HG03025 (cell line): ENCODE measurements around the gene C20orf173.
"Not testable (repeated sequence)": the region's sequence is repeated elsewhere in the genome, so short reads cannot be mapped to it uniquely, and the experiment has no call there.

Source experiments
- ATAC-seq: cut with Tn5 transposase; IDR thresholded peaks from one replicate; pipeline ENCODE4 v1.9.1; 2021; ENCODE audit warnings: mild to moderate bottlenecking, moderate library complexity; ENCODE audit not compliant: unreplicated experiment, low FRiP score

The C20orf173 gene

GRCh38 chr20:35547329-35547728 is 17.9 kb upstream of the C20orf173 start:
- ATAC-seq = no peak

- ATAC-seq = no peak
Observed at GRCh38 chr20:35546127-35546526, 16.7 kb upstream of the C20orf173 start.

DNA sequence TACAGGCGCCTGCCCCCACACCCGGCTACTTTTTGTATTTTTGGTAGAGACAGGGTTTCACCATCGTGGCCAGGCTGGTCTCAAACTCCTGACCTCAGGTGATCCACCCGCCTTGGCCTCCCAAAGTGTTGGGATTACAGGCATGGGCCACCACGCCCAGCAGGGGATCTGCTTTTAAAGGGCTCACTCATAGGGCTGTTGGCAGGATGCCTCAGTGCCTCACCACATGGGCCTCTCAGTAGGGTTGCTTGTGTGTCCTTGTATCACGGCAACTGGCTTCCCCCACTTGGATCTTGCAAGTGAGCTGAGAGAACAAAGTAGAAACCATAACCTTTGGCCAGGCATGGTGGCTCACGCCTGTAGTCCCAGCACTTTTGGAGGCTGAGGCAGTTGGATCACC is 15.5 kb upstream of the C20orf173 start:
- not testable (repeated sequence) for ATAC-seq

- no peak for ATAC-seq
Observed at GRCh38 chr20:35544436-35544835, 15.0 kb upstream of the C20orf173 start.

DNA sequence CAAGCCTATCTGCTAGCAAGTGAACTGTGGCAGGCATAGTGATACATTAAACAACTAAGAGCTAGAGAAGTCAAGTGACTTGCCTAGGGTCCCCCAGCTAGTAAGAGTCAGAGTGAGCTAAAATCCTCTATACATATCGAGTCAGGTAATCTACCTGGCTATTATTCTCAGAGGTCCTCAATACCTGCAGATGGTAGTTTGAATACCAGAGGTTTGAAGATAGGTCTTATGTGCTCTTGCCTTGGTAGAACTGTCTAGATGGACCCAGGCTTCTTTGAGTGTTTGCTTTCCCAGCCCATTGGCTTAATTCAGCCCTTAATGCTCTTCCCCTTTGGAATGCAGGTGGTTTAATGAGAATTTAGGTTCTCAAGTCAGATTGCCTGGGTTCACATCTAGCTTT is 13.5 kb upstream of the C20orf173 start:
- no peak for ATAC-seq

- ATAC-seq = peak; percentile 88
Observed at GRCh38 chr20:35541783-35542662, 12.6 kb upstream of the C20orf173 start, which contains the start of gene ERGIC3. ERGIC3 (plus strand) TSS chr20:35542078; CDS start chr20:35542098, 20 bp downstream.

- ATAC-seq = no peak
Observed at GRCh38 chr20:35541118-35541782, 11.8 kb upstream of the C20orf173 start.

GRCh38 chr20:35539756-35540212 is 10.3 kb upstream of the C20orf173 start:
- no peak for ATAC-seq

DNA sequence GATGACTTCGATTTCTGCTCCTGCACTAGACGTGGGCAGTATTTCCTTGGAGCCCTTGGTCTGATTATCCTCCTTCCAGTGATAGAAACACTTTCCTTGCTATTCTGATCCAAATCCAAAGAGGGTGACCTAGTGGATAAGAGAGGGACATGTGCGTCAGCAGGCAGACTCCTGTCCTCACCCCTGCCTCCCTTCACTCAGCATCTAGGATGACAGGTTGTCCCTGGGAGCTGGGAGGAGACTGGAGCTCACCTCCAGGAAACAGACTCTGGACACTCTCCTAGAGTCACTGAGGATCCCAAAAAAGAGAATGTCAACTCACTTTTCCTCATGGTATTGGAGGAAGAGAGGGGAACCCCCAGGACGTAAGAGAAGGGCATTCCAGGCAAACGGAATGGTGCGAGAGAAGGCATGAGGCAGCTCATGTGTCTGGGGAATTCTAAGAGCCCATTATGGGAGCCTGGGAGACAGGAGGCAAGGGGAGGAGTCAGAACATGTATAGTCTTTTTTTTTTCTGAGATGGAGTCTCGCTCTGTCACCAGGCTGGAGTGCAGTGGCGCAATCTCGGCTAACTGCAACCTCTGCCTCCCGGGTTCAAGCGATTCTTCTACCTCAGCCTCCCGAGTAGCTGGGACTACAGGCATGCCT is 2.2 kb downstream of the C20orf173 start:
- no peak for ATAC-seq

- no peak for ATAC-seq
Observed at GRCh38 chr20:35525639-35526038, 3.8 kb downstream of the C20orf173 start.

DNA sequence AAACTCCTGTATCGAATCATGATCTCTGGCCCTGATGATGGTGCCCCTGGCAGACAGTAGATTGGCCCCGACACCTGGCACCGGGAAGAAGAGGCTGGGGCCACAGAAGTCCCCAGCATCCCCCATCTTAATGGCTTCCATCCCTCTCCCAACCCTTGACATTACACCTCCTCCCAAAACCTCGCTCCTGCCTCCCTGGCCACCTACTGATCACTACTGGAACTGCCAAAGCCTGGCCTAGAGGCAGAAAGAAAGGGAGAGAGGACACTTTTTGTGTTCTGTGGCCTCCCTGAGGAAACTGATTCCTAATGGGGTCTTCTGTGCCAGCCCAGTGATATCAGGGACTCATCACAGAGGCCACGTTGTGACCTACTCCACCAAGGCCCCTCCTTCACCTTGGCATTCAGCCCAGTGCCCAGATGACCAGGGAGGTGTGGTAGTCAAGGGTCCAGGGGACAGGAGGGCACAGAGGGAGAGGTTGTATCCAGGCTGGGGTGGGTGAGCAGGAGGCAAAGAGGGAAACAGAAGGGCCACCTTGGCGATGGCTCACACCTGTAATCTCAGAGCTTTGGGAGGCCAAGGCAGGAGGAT is 6.1 kb downstream of the C20orf173 start:
- ATAC-seq = no peak

DNA sequence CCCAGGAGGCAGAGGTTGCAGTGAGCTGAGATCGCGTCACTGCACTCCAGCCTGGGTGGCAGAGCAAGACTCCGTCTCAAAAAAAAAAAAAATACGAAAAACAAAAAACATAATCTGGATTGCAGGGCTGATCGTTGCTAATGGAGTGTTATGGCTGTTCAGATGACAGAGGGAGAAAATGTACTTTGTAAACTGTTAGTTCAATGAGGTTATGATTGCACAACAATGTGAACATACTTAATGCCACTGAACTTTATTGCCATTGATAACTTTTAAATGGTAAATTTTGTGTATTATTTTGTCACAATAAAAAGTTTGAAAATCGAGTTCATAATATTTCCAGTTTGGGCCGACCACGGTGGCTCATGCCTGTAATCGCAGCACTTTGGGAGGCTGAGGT is 10.5 kb downstream of the C20orf173 start:
- ATAC-seq = no peak

GRCh38 chr20:35517767-35518166 is 11.7 kb downstream of the C20orf173 start:
- not testable (repeated sequence) for ATAC-seq

DNA sequence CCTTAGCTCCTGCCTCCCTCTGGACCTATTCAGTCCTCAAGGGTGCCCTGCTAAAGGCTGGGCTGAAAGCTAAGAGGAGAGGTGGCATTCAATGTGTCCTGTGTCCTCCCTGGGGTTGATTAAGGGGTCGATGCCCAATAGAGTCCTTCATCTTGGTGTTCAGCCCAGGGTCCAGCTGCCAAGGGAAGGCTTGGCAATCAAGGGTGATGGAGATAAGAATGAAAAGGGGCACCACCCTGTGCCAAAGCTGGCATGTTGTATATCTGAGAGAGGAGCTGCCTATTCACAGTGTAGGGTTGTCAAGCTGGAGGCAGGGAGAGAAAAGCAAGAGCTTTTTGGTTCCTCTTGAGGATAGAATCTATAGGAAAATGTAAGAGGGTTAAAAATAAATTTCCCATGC is 12.3 kb downstream of the C20orf173 start:
- no peak for ATAC-seq

- no peak for ATAC-seq
Observed at GRCh38 chr20:35515949-35516645, 13.4 kb downstream of the C20orf173 start.

- no peak for ATAC-seq
Observed at GRCh38 chr20:35515341-35515740, 14.1 kb downstream of the C20orf173 start.

- no peak for ATAC-seq
Observed at GRCh38 chr20:35514371-35514932, 15.0 kb downstream of the C20orf173 start.

GRCh38 chr20:35511814-35512420 is 17.5 kb downstream of the C20orf173 start:
- no peak for ATAC-seq

DNA sequence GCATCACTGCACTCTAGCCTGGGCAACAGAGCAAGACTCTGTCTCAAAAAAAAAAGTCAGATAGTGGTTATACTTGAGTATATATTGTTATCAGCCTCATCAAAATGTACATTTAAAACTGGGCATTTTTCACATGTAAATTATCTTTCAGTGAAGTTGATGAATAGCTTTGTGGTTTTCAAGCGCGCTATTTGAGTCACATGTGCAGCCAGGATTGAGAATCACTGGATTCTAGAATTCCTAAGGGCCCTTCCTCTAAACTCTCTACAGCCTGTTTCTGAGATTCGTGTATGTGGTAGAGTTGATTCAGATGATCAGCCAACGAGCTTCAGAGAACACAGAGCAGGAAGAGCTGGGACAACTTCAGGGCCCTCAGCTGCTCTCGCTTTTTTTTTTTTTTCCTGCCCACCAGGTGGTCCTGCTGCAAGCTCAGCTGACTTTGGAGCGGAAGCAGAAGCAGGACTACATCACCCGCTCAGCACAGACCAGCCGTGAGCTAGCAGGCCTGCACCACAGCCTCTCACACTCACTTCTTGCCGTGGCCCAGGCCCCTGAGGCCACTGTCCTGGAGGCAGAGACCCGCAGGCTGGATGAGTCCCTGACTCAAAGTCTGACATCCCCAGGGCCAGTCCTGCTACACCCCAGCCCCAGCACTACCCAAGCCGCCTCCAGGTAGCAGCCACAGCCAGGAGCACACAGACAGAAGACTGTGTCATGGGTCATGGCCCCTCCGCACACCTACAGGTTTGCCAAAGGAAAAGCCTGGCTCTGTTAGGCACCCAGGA is 18.3 kb downstream of the C20orf173 start:
- no peak for ATAC-seq
